Stimulated activated CD8-positive, alpha-beta memory T cell treated with anti-CD3 and anti-CD28 coated beads, Interleukin-12 subunit alpha, Interleukin-12 subunit beta, amount 100 ng/mL, for 4 hours (primary cell): ENCODE data around the gene TSC2.

Experiments used
- DNase-seq: peaks from one replicate; pipeline ENCODE4 v3.0.0-alpha.2; 2020; ENCODE audit warnings: low read depth

Gene TSC2

GRCh38 chr16:2043667-2044451 is 3.9 kb upstream of the TSC2 start:
- DNase-seq, result no peak

- no peak for DNase-seq
These were observed 3.2 kb upstream of the TSC2 start for GRCh38 chr16:2044541-2044940.

DNA sequence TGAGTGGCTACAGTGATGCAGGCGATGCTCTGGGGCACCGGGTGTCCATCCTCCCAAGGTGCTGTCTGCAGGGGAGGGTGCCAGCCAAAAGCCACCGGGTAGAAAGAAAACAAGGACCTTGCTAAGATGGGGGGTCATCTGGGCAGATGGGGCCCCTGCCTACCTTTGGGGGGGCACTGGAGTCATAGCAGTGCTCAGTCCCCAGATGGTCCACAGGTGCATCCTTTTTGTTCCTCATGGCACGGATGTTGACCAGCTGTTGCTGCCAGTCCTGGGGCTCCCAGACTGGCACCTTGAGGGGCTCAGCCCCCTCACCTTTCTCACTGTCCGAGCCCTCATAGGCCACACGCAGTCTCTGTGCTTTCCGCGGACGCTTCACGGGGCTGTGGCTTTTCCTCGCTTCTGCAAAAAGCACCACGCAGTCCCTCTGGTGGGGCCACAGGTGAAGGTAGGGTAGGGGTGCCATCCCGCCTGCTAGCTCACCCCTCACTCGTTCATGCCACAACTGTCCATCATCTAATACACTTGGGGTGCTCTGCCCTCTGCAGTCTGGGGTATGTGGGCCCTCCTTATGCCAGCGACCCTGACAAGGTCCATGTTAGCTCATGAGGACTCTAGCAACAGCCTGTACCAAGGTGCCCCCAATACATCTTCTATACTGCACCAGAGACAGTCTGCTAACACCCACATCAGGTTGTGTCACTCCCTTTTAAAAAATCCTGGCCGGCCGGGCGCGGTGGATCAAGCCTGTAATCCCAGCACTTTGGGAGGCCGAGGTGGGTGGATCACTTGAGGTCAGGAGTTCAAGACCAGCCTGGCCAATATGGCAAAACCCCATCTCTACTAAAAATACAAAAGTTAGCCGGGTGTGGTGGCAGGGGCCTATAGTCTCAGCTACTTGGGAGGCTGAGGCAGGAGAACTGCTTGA is 1.6 kb upstream of the TSC2 start:
- no peak for DNase-seq

- DNase-seq, result no peak
These were observed 874 bp upstream of the TSC2 start for GRCh38 chr16:2046893-2047329.

DNA sequence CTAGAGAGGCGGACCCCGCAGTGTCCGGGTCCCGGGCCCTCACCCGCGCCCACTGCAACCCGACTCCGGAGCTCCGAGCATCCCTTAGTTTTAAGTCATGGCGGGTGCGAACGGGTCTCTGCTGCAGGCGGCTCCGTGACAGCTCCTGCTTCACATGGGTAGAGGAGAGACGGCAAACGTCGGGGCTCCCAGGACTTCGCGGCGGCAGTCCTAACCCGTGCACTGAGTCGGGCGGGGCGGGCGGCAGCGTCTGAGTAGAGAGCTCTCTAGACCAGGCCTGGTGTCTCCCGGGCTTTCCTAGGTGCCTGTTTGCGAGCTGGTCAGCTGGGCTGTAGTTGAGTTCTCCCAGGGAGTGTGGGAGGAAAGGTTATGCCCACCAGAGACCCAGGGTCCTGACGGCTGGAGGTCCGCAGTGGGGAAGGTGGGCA is 345 bp downstream of the TSC2 start:
- no peak for DNase-seq

- DNase-seq, result no peak
These were observed 5.4 kb downstream of the TSC2 start for GRCh38 chr16:2053211-2053610.

DNA sequence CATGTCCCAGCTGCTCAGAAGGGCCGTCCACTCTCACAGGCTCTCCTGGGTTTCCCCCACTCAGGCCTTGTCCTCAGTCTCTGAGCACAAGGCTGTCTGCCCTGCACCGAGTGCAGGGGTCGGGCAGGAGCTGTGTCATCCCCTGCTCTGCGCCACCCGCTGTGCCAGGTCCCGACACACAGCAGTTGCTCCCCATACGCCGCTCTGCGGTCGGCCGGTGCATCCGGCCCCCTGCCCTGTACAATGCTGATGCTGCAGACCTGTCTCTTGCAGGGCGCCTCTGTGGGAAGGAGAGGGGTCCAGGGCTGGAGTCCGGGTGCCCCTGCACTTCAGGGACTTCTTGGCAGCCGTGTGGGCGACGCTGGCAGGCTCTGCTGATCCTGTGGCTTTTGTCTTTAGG is 6.1 kb downstream of the TSC2 start:
- no peak for DNase-seq

- DNase-seq, result no peak
These were observed 6.9 kb downstream of the TSC2 start for GRCh38 chr16:2054543-2055245.

GRCh38 chr16:2056077-2056476 is 8.3 kb downstream of the TSC2 start:
- DNase-seq, result no peak

- DNase-seq, result no peak
These were observed 9.1 kb downstream of the TSC2 start for GRCh38 chr16:2056681-2057407.

DNA sequence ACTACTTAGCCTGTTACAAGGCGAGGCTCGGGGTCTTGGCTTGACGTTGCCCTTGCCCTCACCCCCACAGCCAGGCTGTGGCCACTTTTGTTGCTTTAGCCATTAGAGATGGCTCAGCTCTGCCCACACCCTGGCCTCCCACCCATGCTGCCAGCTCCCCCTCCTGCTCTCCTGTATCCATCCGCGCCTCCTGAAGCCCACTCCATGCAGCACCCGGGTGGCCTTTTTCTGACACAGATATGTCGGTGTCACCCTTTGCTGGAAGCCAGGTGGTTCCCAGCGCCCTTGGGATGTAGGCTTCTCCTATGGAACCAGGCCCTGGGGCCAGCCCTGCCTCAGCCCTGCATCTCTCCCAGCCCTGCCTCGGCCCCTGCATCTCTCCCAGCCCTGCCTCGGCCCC is 9.7 kb downstream of the TSC2 start:
- no peak for DNase-seq

DNA sequence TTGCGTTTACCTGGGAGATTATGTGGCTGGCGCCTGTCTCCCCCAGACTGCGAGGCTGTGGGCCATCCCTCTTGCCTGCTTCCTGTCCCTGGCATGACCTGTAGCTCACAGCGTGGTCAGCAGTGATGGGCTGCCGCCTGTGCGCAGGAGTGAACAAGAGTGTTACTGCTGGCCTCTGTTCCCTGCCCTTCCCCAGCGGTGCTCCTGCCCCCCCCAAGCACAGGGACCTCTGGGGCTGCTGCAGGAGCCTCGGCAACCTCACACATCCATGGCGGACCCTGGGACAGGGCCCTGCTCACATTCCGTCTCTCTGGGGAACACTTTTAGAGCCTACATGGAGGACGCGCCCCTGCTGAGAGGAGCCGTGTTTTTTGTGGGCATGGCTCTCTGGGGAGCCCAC is 10.6 kb downstream of the TSC2 start:
- DNase-seq, result no peak

- DNase-seq, result no peak
These were observed 11.1 kb downstream of the TSC2 start for GRCh38 chr16:2058872-2059271.

DNA sequence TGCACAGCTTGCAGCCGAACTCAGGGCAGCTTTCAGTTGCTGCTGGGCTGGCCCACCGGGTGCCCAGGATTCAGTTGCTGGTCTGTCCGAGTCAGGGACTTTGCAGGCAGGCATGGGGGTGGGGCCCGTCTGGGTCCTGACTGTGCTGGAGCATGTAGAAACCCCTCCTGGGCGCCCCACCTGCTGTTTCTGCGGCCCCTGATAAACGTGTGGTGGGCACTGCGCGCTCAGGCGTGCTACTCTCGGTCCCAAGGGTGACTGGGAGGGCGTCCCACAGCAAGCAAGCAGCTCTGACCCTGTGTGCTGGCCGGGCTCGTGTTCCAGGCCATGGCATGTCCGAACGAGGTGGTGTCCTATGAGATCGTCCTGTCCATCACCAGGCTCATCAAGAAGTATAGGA is 12.6 kb downstream of the TSC2 start:
- DNase-seq, result no peak

- DNase-seq, result no peak
These were observed 13.2 kb downstream of the TSC2 start for GRCh38 chr16:2061023-2061422.

DNA sequence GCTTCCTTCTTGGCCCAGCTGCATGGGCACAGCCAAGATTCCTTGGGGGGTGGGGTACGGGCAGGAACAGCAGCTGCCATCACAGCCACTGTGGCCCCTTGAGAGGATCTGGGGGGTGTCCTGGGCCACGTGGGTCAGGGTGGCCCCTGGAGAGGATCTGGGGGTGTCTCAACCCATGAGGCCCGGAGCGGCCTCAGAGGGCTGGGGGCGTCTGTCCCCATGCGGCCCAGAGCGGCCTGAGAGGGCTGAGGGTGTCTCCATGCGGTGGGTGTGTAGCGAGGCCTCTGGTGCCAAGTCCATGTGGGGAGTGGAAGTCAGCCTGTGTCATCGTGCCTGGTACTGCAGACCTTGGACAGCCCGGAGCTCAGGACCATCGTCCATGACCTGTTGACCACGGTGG is 13.7 kb downstream of the TSC2 start:
- no peak for DNase-seq

DNA sequence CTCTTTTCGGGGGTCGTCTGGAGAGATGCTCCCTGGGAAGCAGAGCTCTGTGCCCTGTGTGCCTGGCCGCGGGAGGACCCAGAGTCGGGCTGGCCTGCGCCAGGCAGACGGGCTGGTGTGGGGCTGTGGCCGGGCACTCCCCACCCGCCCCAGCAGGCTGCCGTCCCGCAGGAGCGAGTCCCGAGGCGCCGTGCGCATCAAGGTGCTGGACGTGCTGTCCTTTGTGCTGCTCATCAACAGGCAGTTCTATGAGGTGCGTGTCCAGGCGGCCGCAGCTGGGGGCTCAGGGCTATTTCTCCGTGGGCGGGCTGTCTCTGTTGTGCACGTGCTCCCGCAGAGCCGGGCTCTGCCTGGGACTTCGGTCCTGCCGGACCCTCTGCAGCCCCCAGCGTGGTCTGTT is 15.0 kb downstream of the TSC2 start:
- no peak for DNase-seq

DNA sequence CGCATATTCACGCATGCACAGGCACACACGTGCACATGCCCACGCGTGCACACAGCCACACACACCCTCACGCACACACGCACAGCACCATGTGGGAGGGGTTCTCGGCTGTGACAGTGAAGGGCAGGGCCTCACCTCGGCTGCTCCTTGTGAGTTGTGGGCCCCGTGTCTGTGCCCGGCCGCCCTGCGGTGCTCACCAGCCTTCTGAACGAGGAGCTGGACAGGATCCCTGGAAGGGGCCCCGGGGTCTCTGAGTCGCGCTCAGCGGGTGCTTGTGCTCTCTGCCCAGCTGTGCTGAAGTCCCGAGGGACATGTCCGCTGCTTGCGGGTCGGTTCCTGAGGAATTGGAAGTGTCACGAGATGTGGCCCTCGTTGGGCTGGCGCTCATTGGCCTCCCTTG is 16.1 kb downstream of the TSC2 start:
- DNase-seq, result no peak

- no peak for DNase-seq
These were observed 16.7 kb downstream of the TSC2 start for GRCh38 chr16:2064368-2064945.

- DNase-seq, result no peak
These were observed 18.4 kb downstream of the TSC2 start for GRCh38 chr16:2066139-2066538.
